WTC11 (cell line): Measurements from ENCODE around the gene FMNL2. TPM values are rescaled to one million over a fixed set of nuclear protein-coding genes. Genes with fewer than 3 reads are reported as not detected.

Experiments
- ATAC-seq: fragments of 200-7000 bp; cut with Tn5 transposase; 2 replicates; pipeline ENCODE4 v1.10.0; 2021; ENCODE audit warnings: mild to moderate bottlenecking, moderate library complexity
- CTCF ChIA-PET: fragments of 300-600 bp; sonication (Branson Sonifier 250); formaldehyde crosslinking; loops from one replicate; lab custom pipeline; 2021; ENCODE audit warnings: antibody characterized with exemption; lab: Charles Lee
- POLR2A ChIA-PET: fragments of 350-600 bp; sonication (Branson Sonifier 250); formaldehyde crosslinking; loops from one replicate; lab custom pipeline; 2021; ENCODE audit warnings: antibody characterized with exemption; lab: Charles Lee
- DNase-seq: peaks from one replicate; pipeline ENCODE4 v3.0.0; 2021; ENCODE audit warnings: low spot score
- H3K27ac Mint-ChIP-seq: 2 replicates; pipeline ENCODE4 v1.8.0; 2021; ENCODE audit warnings: mixed read lengths
- H3K27me3 Mint-ChIP-seq: 2 replicates; pipeline ENCODE4 v1.8.0; 2021; ENCODE audit warnings: low read depth, mild to moderate bottlenecking, moderate library complexity, mixed read lengths
- H3K36me3 Mint-ChIP-seq: 2 replicates; pipeline ENCODE4 v1.8.0; 2021; ENCODE audit warnings: mixed read lengths
- H3K4me1 Mint-ChIP-seq: 2 replicates; pipeline ENCODE4 v1.8.0; 2022; ENCODE audit warnings: mixed read lengths
- H3K4me3 Mint-ChIP-seq: 2 replicates; pipeline ENCODE4 v1.8.0; 2021; ENCODE audit warnings: mild to moderate bottlenecking, moderate library complexity, mixed read lengths
- H3K9me3 Mint-ChIP-seq: 2 replicates; pipeline ENCODE4 v1.8.0; 2021; ENCODE audit warnings: mixed read lengths
- ATF2 ChIP-seq: sonication (generic); formaldehyde crosslinking; IDR thresholded peaks from 2 replicates; pipeline ENCODE4 v1.8.1; 2022; ENCODE audit warnings: low read depth, missing genetic modification reagents, borderline replicate concordance
- CREM ChIP-seq: sonication (generic); formaldehyde crosslinking; IDR thresholded peaks from 2 replicates; pipeline ENCODE4 v1.8.1; 2022; ENCODE audit warnings: mild to moderate bottlenecking, missing genetic modification reagents, moderate library complexity
- E2F4 ChIP-seq: sonication (generic); formaldehyde crosslinking; IDR thresholded peaks from 2 replicates; pipeline ENCODE4 v1.8.1; 2022; ENCODE audit warnings: low read depth, mild to moderate bottlenecking, moderate library complexity, missing genetic modification reagents, borderline replicate concordance
- ELF4 ChIP-seq: sonication (generic); formaldehyde crosslinking; IDR thresholded peaks from 2 replicates; pipeline ENCODE4 v1.8.1; 2022; ENCODE audit warnings: low read depth, mild to moderate bottlenecking, moderate library complexity, missing genetic modification reagents
- EMX1 ChIP-seq: fragments of 250-450 bp; sonication (Bioruptor Pico); IDR thresholded peaks from 2 replicates; pipeline ENCODE4 v1.8.0; 2021; ENCODE audit warnings: mild to moderate bottlenecking
- ESRRA ChIP-seq: sonication (generic); formaldehyde crosslinking; IDR thresholded peaks from 2 replicates; pipeline ENCODE4 v1.8.1; 2022; ENCODE audit warnings: mild to moderate bottlenecking, missing genetic modification reagents, borderline replicate concordance
- FOXP4 ChIP-seq: sonication (generic); formaldehyde crosslinking; IDR thresholded peaks from 2 replicates; pipeline ENCODE4 v1.8.0; 2022; ENCODE audit warnings: mild to moderate bottlenecking, missing genetic modification reagents
- GRHL2 ChIP-seq: fragments of 250-450 bp; sonication (Bioruptor Pico); IDR thresholded peaks from 2 replicates; pipeline ENCODE4 v1.8.0; 2022; ENCODE audit warnings: mild to moderate bottlenecking, moderate library complexity; ENCODE audit not compliant: insufficient replicate concordance, severe bottlenecking
- HMGXB4 ChIP-seq: sonication (generic); formaldehyde crosslinking; IDR thresholded peaks from 2 replicates; pipeline ENCODE4 v1.8.1; 2023; ENCODE audit warnings: mild to moderate bottlenecking, moderate library complexity, missing genetic modification reagents
- IRF1 ChIP-seq: sonication (generic); formaldehyde crosslinking; IDR thresholded peaks from 2 replicates; pipeline ENCODE4 v1.8.0; 2023; ENCODE audit warnings: missing genetic modification reagents
- IRF2 ChIP-seq: sonication (generic); formaldehyde crosslinking; IDR thresholded peaks from 2 replicates; pipeline ENCODE4 v1.8.0; 2022; ENCODE audit warnings: low read depth, missing genetic modification reagents, borderline replicate concordance
- NFYB ChIP-seq: sonication (generic); formaldehyde crosslinking; conservative IDR thresholded peaks from 2 replicates; pipeline ENCODE4 v1.8.0; 2022; ENCODE audit warnings: low read depth, missing genetic modification reagents
- OVOL2 ChIP-seq: fragments of 250-450 bp; sonication (Bioruptor Pico); IDR thresholded peaks from 2 replicates; pipeline ENCODE4 v1.9.0; 2021; ENCODE audit warnings: mild to moderate bottlenecking, borderline replicate concordance
- PREB ChIP-seq: sonication (generic); formaldehyde crosslinking; IDR thresholded peaks from 2 replicates; pipeline ENCODE4 v1.8.1; 2022; ENCODE audit warnings: mild to moderate bottlenecking, missing genetic modification reagents, moderate library complexity, borderline replicate concordance
- PRRX2 ChIP-seq: fragments of 250-450 bp; sonication (Bioruptor Pico); IDR thresholded peaks from 2 replicates; pipeline ENCODE4 v1.8.0; 2021; ENCODE audit warnings: mild to moderate bottlenecking
- RELA ChIP-seq: sonication (generic); formaldehyde crosslinking; IDR thresholded peaks from 2 replicates; pipeline ENCODE4 v1.8.1; 2022; ENCODE audit warnings: missing genetic modification reagents, mild to moderate bottlenecking, borderline replicate concordance
- TEAD4 ChIP-seq: sonication (generic); formaldehyde crosslinking; IDR thresholded peaks from 2 replicates; pipeline ENCODE4 v1.8.0; 2022; ENCODE audit warnings: mild to moderate bottlenecking, missing genetic modification reagents
- USF1 ChIP-seq: sonication (generic); formaldehyde crosslinking; IDR thresholded peaks from 2 replicates; pipeline ENCODE4 v1.8.0; 2022; ENCODE audit warnings: mild to moderate bottlenecking, missing genetic modification reagents
- ZMAT4 ChIP-seq: fragments of 250-450 bp; sonication (Bioruptor Pico); IDR thresholded peaks from 2 replicates; pipeline ENCODE4 v1.9.0; 2021; ENCODE audit warnings: mild to moderate bottlenecking
- ZNF219 ChIP-seq: sonication (generic); formaldehyde crosslinking; IDR thresholded peaks from 2 replicates; pipeline ENCODE4 v1.8.0; 2023; ENCODE audit warnings: missing genetic modification reagents, mild to moderate bottlenecking, borderline replicate concordance
- total RNA-seq: library from RNA; stranded (reverse); gene quantifications from 3 replicates; pipeline ENCODE4 v1.2.3, GENCODE V29; 2021

The FMNL2 gene
- total RNA-seq, 1 experiment from 2014 or later: 43.0 TPM

GRCh38 chr2:152543717-152544116 is 208.7 kb downstream of the FMNL2 start (continued):
- TF ChIP-seq USF1 (CRISPR knock-in tag): no peak

GRCh38 chr2:152544638-152545037 is 209.7 kb downstream of the FMNL2 start:
- Mint-ChIP-seq H3K27me3 (no peaks in the 10 kb centered on the region), H3K4me3 (no peak overlapping the region), H3K4me1 (peaks cover 20% of the 10 kb centered on the region), H3K9me3 (no peaks in the 10 kb centered on the region), H3K36me3 (peaks cover 4% of the 10 kb centered on the region), H3K27ac (peak overlapping the region; percentile 22; the same call in 1 of the 2 replicates)
- CTCF ChIA-PET: no interaction called here
- ATAC-seq (no peak), DNase-seq (no peak)
- POLR2A ChIA-PET: no interaction called here
- TF ChIP-seq ELF4 (CRISPR knock-in tag): no peak
- no peak for TF ChIP-seq RELA (CRISPR knock-in tag)
- TF ChIP-seq HMGXB4 (CRISPR knock-in tag): no peak
- no peak for TF ChIP-seq OVOL2 (CRISPR knock-in tag)

- no peaks in the 10 kb centered on the region for H3K9me3 Mint-ChIP-seq
- CTCF ChIA-PET: no interaction called here
- ATAC-seq (no peak), DNase-seq (no peak)
- no peak overlapping the region for H3K4me3 Mint-ChIP-seq
- H3K27ac Mint-ChIP-seq: no peak overlapping the region
- H3K4me1 Mint-ChIP-seq: peaks cover 22% of the 10 kb centered on the region
- POLR2A ChIA-PET: no interaction called here
- peaks cover 4% of the 10 kb centered on the region for H3K36me3 Mint-ChIP-seq
- H3K27me3 Mint-ChIP-seq: no peaks in the 10 kb centered on the region
- no peak for TF ChIP-seq PREB (CRISPR knock-in tag)
- no peak for TF ChIP-seq FOXP4 (CRISPR knock-in tag)
- TF ChIP-seq EMX1 (CRISPR knock-in tag): no peak
- no peak for TF ChIP-seq ATF2 (CRISPR knock-in tag)
- no peak for TF ChIP-seq CREM (CRISPR knock-in tag)
- no peak for TF ChIP-seq ESRRA (CRISPR knock-in tag)
- no peak for TF ChIP-seq GRHL2
- no peak for TF ChIP-seq IRF2 (CRISPR knock-in tag)
- TF ChIP-seq E2F4 (CRISPR knock-in tag): no peak
- TF ChIP-seq NFYB (CRISPR knock-in tag): no peak
- TF ChIP-seq IRF1: no peak
- TF ChIP-seq ELF4 (CRISPR knock-in tag): no peak
- no peak for TF ChIP-seq ZNF219 (CRISPR knock-in tag)
- no peak for TF ChIP-seq ZMAT4 (CRISPR knock-in tag)
- no peak for TF ChIP-seq PRRX2 (CRISPR knock-in tag)
- no peak for TF ChIP-seq TEAD4 (CRISPR knock-in tag)
These were observed 211.4 kb downstream of the FMNL2 start for GRCh38 chr2:152546230-152546837.
